Measurements from ENCODE around the gene KLHL29. TPM values are rescaled to one million over a fixed set of nuclear protein-coding genes. Genes with fewer than 3 reads are reported as not detected.

KLHL29 gene
- total RNA-seq, 4 donors from 2014 or later: 4.8 to 17.0 (median 10.5) TPM

DNA sequence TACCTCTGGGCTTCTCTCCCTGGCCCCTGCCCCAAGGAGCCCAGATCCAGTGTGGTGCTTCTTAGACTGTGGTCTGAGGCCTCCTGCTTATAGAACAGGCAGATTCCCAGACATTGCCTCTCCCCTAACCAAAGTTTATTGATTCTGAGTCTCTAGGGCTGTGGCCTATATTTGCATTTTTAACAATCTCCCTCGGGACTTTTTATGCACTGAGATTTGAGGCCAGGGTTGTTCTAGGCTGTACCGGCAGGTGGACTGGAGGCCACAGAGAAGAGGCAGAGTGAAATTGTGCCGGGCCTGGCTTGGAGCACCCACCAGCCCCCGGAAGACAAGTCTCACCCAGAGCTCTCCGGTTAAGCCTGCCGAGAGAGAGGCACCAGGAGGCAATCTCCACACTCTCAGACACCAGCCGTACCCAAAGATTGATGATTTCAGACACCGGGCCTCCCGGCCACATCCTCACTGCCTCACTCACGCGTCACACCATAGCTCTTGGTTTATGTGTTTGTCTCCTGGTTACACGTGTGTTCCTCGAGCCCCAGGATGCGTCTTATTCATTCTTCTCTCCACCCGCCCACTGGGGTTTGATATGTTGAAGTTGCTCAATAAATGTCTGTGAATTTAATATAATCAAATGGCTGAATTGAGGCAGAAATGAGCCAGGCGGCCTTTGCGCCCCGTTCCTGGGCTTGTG, 203.7 kb downstream of the KLHL29 start:
- intact Hi-C loops (cut with DNase I; ENCODE audit: low total_unique reads): no loop called here
- no peaks in the 10 kb centered on the region for H3K36me3 ChIP-seq
- no peak for TF ChIP-seq POLR2A (IDR thresholded peaks at IDR 0.05)
- TF ChIP-seq, protein P1, sequence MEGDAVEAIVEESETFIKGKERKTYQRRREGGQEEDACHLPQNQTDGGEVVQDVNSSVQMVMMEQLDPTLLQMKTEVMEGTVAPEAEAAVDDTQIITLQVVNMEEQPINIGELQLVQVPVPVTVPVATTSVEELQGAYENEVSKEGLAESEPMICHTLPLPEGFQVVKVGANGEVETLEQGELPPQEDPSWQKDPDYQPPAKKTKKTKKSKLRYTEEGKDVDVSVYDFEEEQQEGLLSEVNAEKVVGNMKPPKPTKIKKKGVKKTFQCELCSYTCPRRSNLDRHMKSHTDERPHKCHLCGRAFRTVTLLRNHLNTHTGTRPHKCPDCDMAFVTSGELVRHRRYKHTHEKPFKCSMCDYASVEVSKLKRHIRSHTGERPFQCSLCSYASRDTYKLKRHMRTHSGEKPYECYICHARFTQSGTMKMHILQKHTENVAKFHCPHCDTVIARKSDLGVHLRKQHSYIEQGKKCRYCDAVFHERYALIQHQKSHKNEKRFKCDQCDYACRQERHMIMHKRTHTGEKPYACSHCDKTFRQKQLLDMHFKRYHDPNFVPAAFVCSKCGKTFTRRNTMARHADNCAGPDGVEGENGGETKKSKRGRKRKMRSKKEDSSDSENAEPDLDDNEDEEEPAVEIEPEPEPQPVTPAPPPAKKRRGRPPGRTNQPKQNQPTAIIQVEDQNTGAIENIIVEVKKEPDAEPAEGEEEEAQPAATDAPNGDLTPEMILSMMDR (IDR thresholded peaks at IDR 0.05): no peak
- H3K27me3 ChIP-seq: no peaks in the 10 kb centered on the region
- no peak overlapping the region for H3K4me3 ChIP-seq
- DNase-seq: no peak
- no peaks in the 10 kb centered on the region for H3K9me3 ChIP-seq
- H3K27ac ChIP-seq: peak overlapping the region; percentile 21 to 45
- no peaks in the 10 kb centered on the region for H3K4me1 ChIP-seq

DNA sequence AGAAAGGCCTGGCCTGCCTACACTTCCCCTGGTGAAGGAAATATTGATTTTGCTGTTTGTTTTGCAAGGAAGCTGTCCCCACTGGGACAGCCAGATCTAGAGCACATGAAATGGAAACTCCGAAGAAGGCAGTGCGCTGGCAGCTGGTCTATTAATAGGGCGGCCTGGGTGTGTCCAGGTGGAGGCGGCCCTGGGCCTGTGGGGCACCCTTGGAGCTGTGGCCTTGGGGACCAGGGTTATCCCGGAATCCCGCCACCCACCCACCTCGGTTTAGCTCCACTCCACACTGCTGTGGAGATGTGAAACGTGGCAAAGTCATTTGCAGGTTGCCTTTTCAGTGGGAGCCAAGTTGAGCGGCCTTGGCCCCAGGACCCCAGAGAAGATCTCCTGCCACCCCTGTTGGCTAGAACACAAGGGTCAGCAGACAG, 204.3 kb downstream of the KLHL29 start:
- Histone ChIP-seq H3K4me3 (no peak overlapping the region), H3K27ac (peak overlapping the region in 1 of 2 donors; percentile 45), H3K27me3 (no peaks in the 10 kb centered on the region), H3K9me3 (no peaks in the 10 kb centered on the region), H3K36me3 (no peaks in the 10 kb centered on the region), H3K4me1 (no peaks in the 10 kb centered on the region)
- intact Hi-C loops (cut with DNase I; ENCODE audit: low total_unique reads): no loop called here
- TF ChIP-seq POLR2A (IDR thresholded peaks at IDR 0.05): no peak
- TF ChIP-seq, protein P1 (IDR thresholded peaks at IDR 0.05): no peak
- DNase-seq: no peak

DNA sequence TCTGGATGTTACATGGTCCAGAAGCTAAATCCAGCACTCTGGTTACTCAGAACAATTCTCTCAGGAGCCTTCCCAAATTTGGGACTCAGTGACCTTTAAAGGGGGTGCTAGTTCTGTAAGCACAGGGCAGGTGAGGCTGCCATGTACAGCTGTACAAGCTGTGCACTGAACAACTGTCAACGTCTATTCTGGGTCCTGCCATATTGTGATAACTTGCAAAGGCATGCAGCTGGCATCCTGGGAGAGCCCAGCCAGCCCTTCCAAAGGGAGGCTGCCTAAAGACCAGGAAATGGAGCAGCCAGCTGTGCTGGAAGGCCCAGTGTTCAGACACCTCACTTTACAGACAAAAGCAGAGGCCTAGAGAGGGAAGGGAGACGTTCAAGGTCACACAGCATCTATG, 204.8 kb downstream of the KLHL29 start:
- H3K27me3 ChIP-seq: no peaks in the 10 kb centered on the region
- no peaks in the 10 kb centered on the region for H3K36me3 ChIP-seq
- DNase-seq: no peak
- no peaks in the 10 kb centered on the region for H3K4me1 ChIP-seq
- H3K9me3 ChIP-seq: no peaks in the 10 kb centered on the region
- TF ChIP-seq, protein P1 (IDR thresholded peaks at IDR 0.05): no peak
- no peak for TF ChIP-seq POLR2A (IDR thresholded peaks at IDR 0.05)
- no peak overlapping the region for H3K4me3 ChIP-seq
- peak overlapping the region; percentile 28 to 45 for H3K27ac ChIP-seq
- intact Hi-C loops (cut with DNase I; ENCODE audit: low total_unique reads): no loop called here

DNA sequence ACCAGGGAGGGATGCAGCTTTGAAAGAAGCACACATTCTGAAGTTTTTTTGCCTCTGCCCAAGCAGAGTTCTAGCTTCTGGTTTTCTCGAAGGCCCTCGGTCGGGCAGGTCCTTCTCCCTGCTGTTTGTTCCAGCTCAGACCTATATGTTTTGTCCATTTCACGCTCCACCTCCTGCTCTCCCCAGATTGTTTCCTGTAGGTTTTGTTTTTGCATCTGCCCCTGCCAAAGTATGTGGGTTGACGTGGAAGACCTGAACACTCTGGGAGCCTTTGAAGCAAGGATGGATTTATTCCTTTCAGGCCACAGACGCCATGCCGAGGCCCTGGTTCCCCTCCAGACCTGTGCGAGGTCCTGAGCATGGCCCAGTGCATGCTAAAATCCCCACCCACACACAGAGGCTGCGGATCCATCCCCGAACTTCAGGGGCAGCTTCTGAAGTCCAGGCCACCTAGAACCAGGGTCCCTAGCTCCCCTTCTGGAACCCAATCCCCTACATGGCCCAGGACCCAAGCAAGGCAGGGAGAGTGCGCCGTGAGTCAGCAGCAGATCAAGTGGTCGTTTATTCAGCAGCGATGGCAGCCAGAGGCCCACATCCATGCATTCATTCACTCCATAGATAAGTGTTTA, 205.4 kb downstream of the KLHL29 start:
- no peaks in the 10 kb centered on the region for H3K27me3 ChIP-seq
- peak overlapping the region; percentile 28 to 45 for H3K27ac ChIP-seq
- H3K36me3 ChIP-seq: no peaks in the 10 kb centered on the region
- intact Hi-C loops (cut with DNase I; ENCODE audit: low total_unique reads): no loop called here
- H3K4me3 ChIP-seq: no peak overlapping the region
- H3K9me3 ChIP-seq: no peaks in the 10 kb centered on the region
- H3K4me1 ChIP-seq: no peaks in the 10 kb centered on the region
- DNase-seq: no peak
- TF ChIP-seq POLR2A (IDR thresholded peaks at IDR 0.05): no peak
- TF ChIP-seq, protein P1 (IDR thresholded peaks at IDR 0.05): no peak

DNA sequence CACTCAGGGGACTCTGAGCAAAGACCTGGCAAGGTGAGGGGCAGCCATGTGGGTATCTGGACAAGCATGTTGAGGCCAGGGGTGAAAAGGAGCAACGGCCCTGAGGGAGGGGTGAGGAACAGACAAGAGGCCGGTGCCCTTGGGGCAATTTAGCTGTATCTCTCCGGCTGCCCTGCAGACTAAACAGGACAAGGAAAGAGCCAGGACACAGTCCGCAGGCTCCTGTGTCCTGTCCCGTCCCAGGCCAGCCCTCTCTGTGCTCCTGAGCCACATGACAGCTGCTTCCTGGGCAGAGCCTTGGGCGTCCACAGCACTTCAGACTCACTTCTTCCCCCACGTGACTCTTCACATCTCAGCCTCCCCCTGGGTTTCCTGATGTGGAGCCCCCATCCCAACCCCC, 206.1 kb downstream of the KLHL29 start:
- H3K36me3 ChIP-seq: no peaks in the 10 kb centered on the region
- H3K4me1 ChIP-seq: no peaks in the 10 kb centered on the region
- intact Hi-C loops (cut with DNase I; ENCODE audit: low total_unique reads): no loop called here
- H3K27ac ChIP-seq: peak overlapping the region in 1 of 2 donors; percentile 45
- H3K9me3 ChIP-seq: no peaks in the 10 kb centered on the region
- no peak for DNase-seq
- H3K27me3 ChIP-seq: no peaks in the 10 kb centered on the region
- no peak overlapping the region for H3K4me3 ChIP-seq
- TF ChIP-seq POLR2A (IDR thresholded peaks at IDR 0.05): no peak
- TF ChIP-seq, protein P1 (IDR thresholded peaks at IDR 0.05): no peak
